Ovary (tissue), 9 donors: ENCODE measurements around the gene UGT1A10. TPM values are rescaled to one million over a fixed set of nuclear protein-coding genes. Genes with fewer than 3 reads are reported as not detected.
"Not testable (repeated sequence)": the region's sequence is repeated elsewhere in the genome, so short reads cannot be mapped to it uniquely, and the experiment has no call there.

Experiments
- DNase-seq, 5 donors: peaks; one replicate each; pipeline ENCODE4 v3.0.0-alpha.2; 2019 to 2020
- H3K27ac ChIP-seq, 2 donors: fragments of 200-600 bp; one replicate each; pipeline versions ENCODE4 v1.5.1 to v1.8.0; 2019 to 2022
- H3K27me3 ChIP-seq: fragments of 200-600 bp; one replicate; pipeline ENCODE4 v1.8.0; 2022
- H3K36me3 ChIP-seq: fragments of 200-600 bp; sonication (generic); one replicate; pipeline ENCODE4 v1.5.1; 2019
- H3K4me1 ChIP-seq: one replicate; pipeline ENCODE4 v1.8.1; 2013; ENCODE audit warnings: mild to moderate bottlenecking, moderate library complexity; ENCODE audit not compliant: insufficient read depth
- H3K4me3 ChIP-seq: fragments of 200-600 bp; sonication (generic); one replicate; pipeline ENCODE4 v1.5.1; 2017
- H3K9me3 ChIP-seq, 2 donors: fragments of 200-600 bp in 1 of 2; sonication (generic) in 1 of 2; one replicate each; pipeline versions ENCODE4 v1.5.1 to v1.8.1; 2013 to 2019; ENCODE audit warnings: mild to moderate bottlenecking in 1 of 2, moderate library complexity in 1 of 2
- CTCF ChIP-seq, 3 donors: fragments of 450-650 bp in 2 of 3; fragments of 200-600 bp in 1 of 3; IDR thresholded peaks; one replicate each; pipeline versions ENCODE4 v1.5.1 to v1.8.0; 2016 to 2022; ENCODE audit warnings: antibody characterized with exemption in 3 of 3, mild to moderate bottlenecking in 1 of 3
- EP300 ChIP-seq: sonication (generic); formaldehyde crosslinking; IDR thresholded peaks from one replicate; pipeline ENCODE4 v1.6.1; 2017; ENCODE audit warnings: antibody characterized with exemption
- POLR2A ChIP-seq: fragments of 450-650 bp; IDR thresholded peaks from one replicate; pipeline ENCODE4 v1.6.1; 2017; ENCODE audit warnings: antibody characterized with exemption, mild to moderate bottlenecking, moderate library complexity
- WGBS, 3 donors: extraction: QIAGEN DNeasy Blood & Tissue Kit in 1 of 3; methylation state at CpG; one replicate each; pipeline versions ENCODE4 v1.1.5 to v1.1.7; 2013 to 2017; 5-methylcytosine and 5-hydroxymethylcytosine counted together
- intact Hi-C, 4 donors: fragments of 100-400 bp; cut with DNase I; formaldehyde crosslinking; loops; one replicate each; pipeline versions ENCODE4 v1.11.0 to v1.15.1; 2022 to 2023
- polyA plus RNA-seq, 2 donors: library from polyadenylated mRNA; stranded (reverse); fragments of 200-250 nt in 1 of 2; fragments of 350-450 nt in 1 of 2; fragmentation: Illumina TruSeq in 1 of 2; extraction: RNeasy Lipid Tissue Mini Kit (QIAGEN cat#74804) in 1 of 2; gene quantifications; one replicate each; pipeline ENCODE4 v1.2.3, GENCODE V29; 2013 to 2014
- total RNA-seq, 7 donors: library from RNA; depleted of rRNA in 2 of 7; stranded (reverse); fragments of >200 nt in 2 of 7; fragmentation: NEBNext Ultra II Directional in 3 of 7; extraction: Animal tissue kit (Norgen Biotek cat#: 25700) in 3 of 7; gene quantifications; one replicate each; pipeline versions ENCODE4 v1.1.0 to v1.2.4, GENCODE V29; 2016 to 2023
- donor health status: DM: no; HTN: no; CAD: no; lungs with moderate emphysema.
- donor health status: DM: no; HTN: no; CAD: no.
- donor health status: Bipolar disorder and iron deficiency.
- donor health status: DM: yes; HTN: yes; CAD: no.
- donor health status: DM: no; HTN: no; CAD: no.
- donor health status: DM: yes; HTN: yes; CAD: no.

UGT1A10 gene
- total and polyA plus RNA-seq, 9 donors, result not detected

DNA sequence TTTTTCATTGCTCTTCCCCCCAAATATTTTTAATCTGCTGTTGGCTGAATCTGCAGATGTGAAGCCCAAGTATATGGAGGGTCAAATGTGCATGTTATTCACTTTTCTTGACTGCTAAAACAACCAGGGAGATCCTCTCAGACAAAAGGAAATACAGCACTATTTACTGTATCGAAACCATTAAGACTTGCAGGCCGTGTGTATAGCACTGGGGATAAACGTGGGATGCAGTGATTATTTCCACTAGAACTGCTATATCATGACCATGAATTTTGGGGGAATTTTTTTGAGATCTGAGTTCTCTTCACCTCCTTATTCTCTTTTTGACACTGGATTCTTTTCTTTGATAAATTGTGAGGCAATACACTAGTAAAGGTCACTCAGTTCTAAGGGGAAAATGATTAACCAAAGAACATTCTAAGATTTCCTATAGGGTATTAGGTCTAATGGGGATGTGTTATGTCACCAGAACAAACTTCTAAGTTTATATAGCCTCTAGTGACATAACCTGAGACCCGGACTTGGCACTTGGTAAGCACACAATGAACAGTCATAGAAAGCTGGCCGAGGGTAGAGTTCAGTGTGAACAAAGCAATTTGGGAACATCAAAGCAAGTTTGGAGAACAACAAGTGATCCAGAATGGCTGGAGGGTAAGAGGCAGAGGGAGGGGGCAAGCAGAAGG is 109.0 kb downstream of the UGT1A10 start:
- no peak for DNase-seq
- H3K27ac ChIP-seq, result no peak overlapping the region
- intact Hi-C loops, result no loop called here
- WGBS, 3 donors, result 69 to 72% (median 71%) methylated on average over 5 of the region's 5 CpGs
- TF ChIP-seq EP300 (no peak), POLR2A (no peak), CTCF (IDR thresholded peaks at IDR 0.05) (no peak)
- no peaks in the 10 kb centered on the region for H3K4me1 ChIP-seq
- no peaks in the 10 kb centered on the region for H3K36me3 ChIP-seq
- no peak overlapping the region for H3K4me3 ChIP-seq
- no peaks in the 10 kb centered on the region for H3K27me3 ChIP-seq
- no peaks in the 10 kb centered on the region for H3K9me3 ChIP-seq

GRCh38 chr2:233745838-233746237 is 109.6 kb downstream of the UGT1A10 start:
- WGBS, 3 donors, result 63 to 66% (median 65%) methylated on average over 2 of the region's 2 CpGs
- H3K4me1 ChIP-seq, H3K9me3 ChIP-seq, H3K27me3 ChIP-seq, H3K27ac ChIP-seq, DNase-seq, H3K4me3 ChIP-seq, H3K36me3 ChIP-seq, intact Hi-C loops: not testable (repeated sequence)

DNA sequence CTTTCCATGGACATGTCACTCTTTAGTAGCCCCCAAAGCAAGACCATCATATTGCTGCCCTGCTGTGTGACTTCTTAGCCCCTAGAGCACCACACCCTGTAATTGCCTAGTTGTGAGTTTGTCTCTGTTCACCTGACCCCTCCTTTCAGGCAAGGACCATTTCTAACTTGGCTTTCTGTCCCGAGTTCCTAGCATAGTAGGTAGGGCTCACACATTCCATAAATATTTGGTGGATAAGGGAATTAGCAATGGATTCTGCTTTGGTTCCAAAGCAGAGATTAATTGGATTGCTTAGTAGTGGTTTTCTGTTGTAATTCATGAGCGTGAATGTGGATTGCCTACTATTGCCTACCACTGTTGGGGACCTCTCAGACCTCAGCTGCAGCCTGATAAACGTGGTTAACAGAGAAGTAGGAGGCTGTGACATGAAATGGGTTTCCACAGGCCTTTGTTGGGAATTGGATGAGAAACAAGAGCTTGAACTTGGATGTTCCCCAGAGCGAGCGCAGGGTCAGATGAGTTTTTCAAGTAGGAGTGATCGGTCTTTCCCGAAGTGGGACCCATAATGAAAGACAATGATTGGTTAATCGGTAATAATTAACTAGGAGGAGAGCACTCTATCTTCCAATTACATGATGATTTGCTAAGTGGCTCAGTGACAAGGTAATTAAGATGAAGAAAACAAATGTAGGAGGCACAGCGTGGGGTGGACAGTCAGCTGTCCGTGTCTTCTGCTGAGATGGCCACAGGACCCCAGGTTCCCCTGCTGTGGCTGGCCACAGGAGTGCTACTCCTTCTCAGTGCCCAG is 110.4 kb downstream of the UGT1A10 start:
- 67 to 74% (median 70%) methylated on average over 10 of the region's 10 CpGs for WGBS, 3 donors
- DNase-seq, result no peak
- Histone ChIP-seq H3K36me3 (no peaks in the 10 kb centered on the region), H3K27me3 (no peaks in the 10 kb centered on the region), H3K4me3 (no peak overlapping the region), H3K27ac (no peak overlapping the region), H3K4me1 (no peaks in the 10 kb centered on the region), H3K9me3 (peaks cover 0 to 4% of the 10 kb centered on the region in 2 donors)
- no peak for TF ChIP-seq POLR2A
- TF ChIP-seq CTCF (IDR thresholded peaks at IDR 0.05), result no peak
- intact Hi-C loops, result no loop called here

GRCh38 chr2:233747283-233747544 is 111.0 kb downstream of the UGT1A10 start:
- H3K27ac ChIP-seq, result no peak overlapping the region
- TF ChIP-seq EP300, result no peak
- no peak for TF ChIP-seq CTCF (IDR thresholded peaks at IDR 0.05)
- TF ChIP-seq POLR2A, result no peak
- 89 to 98% (median 92%) methylated on average over 6 of the region's 6 CpGs for WGBS, 3 donors
- DNase-seq, result no peak
- H3K36me3 ChIP-seq, result no peaks in the 10 kb centered on the region
- no peaks in the 10 kb centered on the region for H3K27me3 ChIP-seq
- intact Hi-C loops, result no loop called here
- peaks cover 0 to 4% of the 10 kb centered on the region in 2 donors for H3K9me3 ChIP-seq
- no peaks in the 10 kb centered on the region for H3K4me1 ChIP-seq
- H3K4me3 ChIP-seq, result no peak overlapping the region

GRCh38 chr2:233750689-233751088 is 114.4 kb downstream of the UGT1A10 start:
- H3K4me3 ChIP-seq, H3K27me3 ChIP-seq, DNase-seq, intact Hi-C loops, H3K9me3 ChIP-seq, H3K36me3 ChIP-seq, H3K27ac ChIP-seq, H3K4me1 ChIP-seq: not testable (repeated sequence)
- WGBS, 3 donors, result 64 to 78% (median 67%) methylated on average over 2 of the region's 2 CpGs

GRCh38 chr2:233751212-233752009 is 115.2 kb downstream of the UGT1A10 start:
- DNase-seq, intact Hi-C loops, H3K9me3 ChIP-seq, H3K27ac ChIP-seq, H3K4me3 ChIP-seq, H3K36me3 ChIP-seq, H3K4me1 ChIP-seq, H3K27me3 ChIP-seq: not testable (repeated sequence)
- 62 to 71% (median 65%) methylated on average over 2 of the region's 2 CpGs for WGBS, 3 donors
